Ascending aorta (tissue), 2 donors: ENCODE data around the gene PELI1. TPM values are rescaled to one million over a fixed set of nuclear protein-coding genes. Genes with fewer than 3 reads are reported as not detected.

Experiments used
- DNase-seq, 2 donors: peaks; one replicate each; pipeline ENCODE4 v3.0.0-alpha.2; 2019; ENCODE audit warnings: low spot score in 2 of 2
- H3K27ac ChIP-seq, 2 donors: fragments of 200-600 bp; sonication (generic); one replicate each; pipeline ENCODE4 v1.5.1; 2016 to 2017; ENCODE audit warnings: mild to moderate bottlenecking in 1 of 2
- H3K27me3 ChIP-seq: fragments of 200-600 bp; sonication (generic); one replicate; pipeline ENCODE4 v1.5.1; 2017
- H3K36me3 ChIP-seq, 2 donors: fragments of 200-600 bp; sonication (generic); one replicate each; pipeline ENCODE4 v1.5.1; 2016
- H3K4me1 ChIP-seq, 2 donors: fragments of 200-600 bp; sonication (generic); one replicate each; pipeline ENCODE4 v1.5.1; 2016 to 2017; ENCODE audit warnings: mild to moderate bottlenecking in 1 of 2
- H3K4me3 ChIP-seq, 2 donors: fragments of 200-600 bp; sonication (generic); one replicate each; pipeline ENCODE4 v1.5.1; 2016 to 2017; ENCODE audit warnings: mild to moderate bottlenecking in 1 of 2
- H3K9me3 ChIP-seq, 2 donors: fragments of 200-600 bp; sonication (generic); one replicate each; pipeline ENCODE4 v1.5.1; 2016
- intact Hi-C: fragments of 100-400 bp; cut with DNase I; formaldehyde crosslinking; loops from one replicate; pipeline ENCODE4 v1.15.1; 2023
- total RNA-seq: library from RNA; depleted of rRNA; stranded (reverse); fragments of >200 nt; gene quantifications from one replicate; pipeline ENCODE4 v1.1.0, GENCODE V29; 2016
- TF ChIP-seq, protein P1 (sequence below), 3 experiments: fragments of 200-600 bp in 2 of 3; fragments of 450-650 bp in 1 of 3; sonication (generic) in 2 of 3; IDR thresholded peaks; one replicate each; pipeline ENCODE4 v1.5.1; 2016 to 2019; ENCODE audit warnings: antibody characterized with exemption in 3 of 3, mild to moderate bottlenecking in 1 of 3, moderate library complexity in 1 of 3

The PELI1 gene
- total RNA-seq, 1 donor from 2014 or later, result 140 TPM

DNA sequence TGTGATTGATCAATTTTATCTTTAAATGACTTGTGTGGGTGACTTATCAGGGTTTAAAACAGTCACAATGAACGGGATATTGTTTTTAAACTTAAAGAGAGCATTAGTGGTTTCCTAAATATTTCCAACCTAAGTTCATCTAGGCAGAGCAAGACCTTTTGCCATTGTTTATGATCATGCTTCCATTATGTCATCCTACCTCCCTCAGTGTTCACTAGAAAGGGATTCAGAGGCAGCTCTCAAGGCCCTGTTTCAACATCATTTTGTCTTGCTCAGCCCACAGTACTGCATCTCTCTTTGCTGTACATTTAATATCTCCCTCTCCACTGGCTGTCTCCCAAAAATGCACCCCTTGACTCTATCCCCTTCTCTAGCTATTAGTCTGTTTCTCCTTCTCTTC, 21.5 kb upstream of the PELI1 start:
- Histone ChIP-seq H3K27ac (no peak overlapping the region), H3K9me3 (no peaks in the 10 kb centered on the region), H3K36me3 (no peaks in the 10 kb centered on the region), H3K27me3 (no peaks in the 10 kb centered on the region), H3K4me3 (no peak overlapping the region), H3K4me1 (no peaks in the 10 kb centered on the region)
- intact Hi-C loops, result no loop called here
- DNase-seq, result no peak
- TF ChIP-seq, protein P1, sequence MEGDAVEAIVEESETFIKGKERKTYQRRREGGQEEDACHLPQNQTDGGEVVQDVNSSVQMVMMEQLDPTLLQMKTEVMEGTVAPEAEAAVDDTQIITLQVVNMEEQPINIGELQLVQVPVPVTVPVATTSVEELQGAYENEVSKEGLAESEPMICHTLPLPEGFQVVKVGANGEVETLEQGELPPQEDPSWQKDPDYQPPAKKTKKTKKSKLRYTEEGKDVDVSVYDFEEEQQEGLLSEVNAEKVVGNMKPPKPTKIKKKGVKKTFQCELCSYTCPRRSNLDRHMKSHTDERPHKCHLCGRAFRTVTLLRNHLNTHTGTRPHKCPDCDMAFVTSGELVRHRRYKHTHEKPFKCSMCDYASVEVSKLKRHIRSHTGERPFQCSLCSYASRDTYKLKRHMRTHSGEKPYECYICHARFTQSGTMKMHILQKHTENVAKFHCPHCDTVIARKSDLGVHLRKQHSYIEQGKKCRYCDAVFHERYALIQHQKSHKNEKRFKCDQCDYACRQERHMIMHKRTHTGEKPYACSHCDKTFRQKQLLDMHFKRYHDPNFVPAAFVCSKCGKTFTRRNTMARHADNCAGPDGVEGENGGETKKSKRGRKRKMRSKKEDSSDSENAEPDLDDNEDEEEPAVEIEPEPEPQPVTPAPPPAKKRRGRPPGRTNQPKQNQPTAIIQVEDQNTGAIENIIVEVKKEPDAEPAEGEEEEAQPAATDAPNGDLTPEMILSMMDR (IDR thresholded peaks at IDR 0.05), result no peak

DNA sequence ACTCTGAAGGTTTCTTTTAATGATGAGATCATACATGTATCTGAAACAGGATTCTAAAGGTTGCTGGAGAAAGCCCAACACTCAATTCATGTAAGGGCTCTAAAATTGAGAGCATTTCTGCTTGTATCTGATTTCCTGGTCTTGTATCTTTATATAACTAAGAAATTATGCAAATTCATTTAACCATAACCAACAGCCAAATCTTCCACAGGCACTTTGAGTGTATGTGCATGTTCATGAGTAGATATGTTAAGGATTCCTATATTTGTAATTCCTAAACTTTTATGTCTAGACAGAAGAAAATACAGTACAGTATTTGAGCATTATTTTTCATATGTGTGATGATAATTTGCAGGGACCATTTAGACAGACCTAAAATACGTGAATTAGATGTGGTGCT, 20.4 kb upstream of the PELI1 start:
- Histone ChIP-seq H3K9me3 (no peaks in the 10 kb centered on the region), H3K27me3 (no peaks in the 10 kb centered on the region), H3K4me3 (no peak overlapping the region), H3K4me1 (no peaks in the 10 kb centered on the region), H3K36me3 (no peaks in the 10 kb centered on the region), H3K27ac (no peak overlapping the region)
- TF ChIP-seq, protein P1 (IDR thresholded peaks at IDR 0.05), result no peak
- no peak for DNase-seq
- intact Hi-C loops, result no loop called here

DNA sequence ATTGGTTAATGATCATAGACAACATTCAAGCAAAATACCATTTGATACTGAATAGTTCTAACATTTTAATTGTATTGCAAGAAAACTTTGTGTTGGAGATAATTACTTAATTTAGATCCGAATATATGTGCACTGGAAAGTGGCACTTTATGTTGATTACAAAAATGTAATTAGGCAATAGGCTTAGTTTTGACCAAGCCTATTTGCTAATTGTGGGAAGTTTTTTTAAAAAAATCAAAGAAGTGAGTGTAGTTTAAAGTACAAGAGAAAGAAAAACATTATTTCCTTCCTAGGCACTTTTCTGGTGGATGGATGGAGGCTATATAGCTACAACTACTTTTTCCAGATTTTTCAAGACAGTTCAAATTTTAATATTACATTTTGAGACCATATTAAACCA, 18.3 kb upstream of the PELI1 start:
- TF ChIP-seq, protein P1 (IDR thresholded peaks at IDR 0.05), result no peak
- intact Hi-C loops, result no loop called here
- Histone ChIP-seq H3K27ac (no peak overlapping the region), H3K4me3 (no peak overlapping the region), H3K36me3 (no peaks in the 10 kb centered on the region), H3K9me3 (no peaks in the 10 kb centered on the region), H3K27me3 (no peaks in the 10 kb centered on the region), H3K4me1 (no peaks in the 10 kb centered on the region)
- DNase-seq, result no peak

DNA sequence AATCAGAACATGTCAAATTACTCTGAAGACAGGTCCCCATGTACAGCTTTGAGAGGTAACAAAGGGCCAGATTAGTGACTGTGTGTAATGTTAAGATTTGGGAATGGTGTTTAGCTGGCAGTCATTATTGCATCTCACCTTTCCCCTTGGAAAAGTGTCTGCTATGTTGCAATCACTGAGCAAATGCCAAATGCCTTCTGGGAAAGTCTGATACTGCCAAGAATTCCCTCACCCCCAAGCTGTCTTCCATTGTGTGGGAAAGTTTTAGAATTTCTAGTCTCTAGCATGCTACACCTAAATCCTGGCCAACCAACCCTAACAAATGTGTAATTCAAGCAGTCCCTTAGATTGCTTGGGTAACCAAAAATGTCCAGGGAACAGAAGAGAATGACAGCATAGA, 13.6 kb upstream of the PELI1 start:
- intact Hi-C loops, result no loop called here
- no peaks in the 10 kb centered on the region for H3K9me3 ChIP-seq
- no peaks in the 10 kb centered on the region for H3K4me1 ChIP-seq
- no peaks in the 10 kb centered on the region for H3K27me3 ChIP-seq
- DNase-seq, result no peak
- TF ChIP-seq, protein P1 (IDR thresholded peaks at IDR 0.05), result no peak
- H3K4me3 ChIP-seq, result no peak overlapping the region
- H3K27ac ChIP-seq, result no peak overlapping the region
- H3K36me3 ChIP-seq, result no peaks in the 10 kb centered on the region

DNA sequence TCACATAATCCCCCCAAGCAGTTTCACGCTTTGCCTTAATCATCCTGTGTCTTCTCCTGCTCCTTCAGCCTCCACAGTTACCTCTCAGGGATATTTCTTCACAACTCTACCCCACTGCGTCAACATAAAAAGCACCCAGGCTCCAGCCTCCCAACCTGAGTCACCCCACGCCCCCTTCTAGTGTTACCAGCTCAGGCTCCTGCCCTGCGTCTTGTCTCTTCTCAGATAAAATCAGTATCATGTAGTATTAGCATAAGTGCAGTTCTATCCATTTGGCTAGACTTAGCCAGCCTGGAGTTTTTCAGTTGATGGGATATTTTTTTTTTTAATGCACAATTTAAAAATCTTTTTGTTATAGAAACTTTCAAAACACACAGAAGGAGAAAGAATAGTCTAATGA, 9.6 kb upstream of the PELI1 start:
- H3K27ac ChIP-seq, result no peak overlapping the region
- DNase-seq, result no peak
- intact Hi-C loops, result no loop called here
- H3K4me1 ChIP-seq, result no peaks in the 10 kb centered on the region
- H3K36me3 ChIP-seq, result no peaks in the 10 kb centered on the region
- TF ChIP-seq, protein P1 (IDR thresholded peaks at IDR 0.05), result no peak
- no peaks in the 10 kb centered on the region for H3K27me3 ChIP-seq
- H3K4me3 ChIP-seq, result no peak overlapping the region
- no peaks in the 10 kb centered on the region for H3K9me3 ChIP-seq

DNA sequence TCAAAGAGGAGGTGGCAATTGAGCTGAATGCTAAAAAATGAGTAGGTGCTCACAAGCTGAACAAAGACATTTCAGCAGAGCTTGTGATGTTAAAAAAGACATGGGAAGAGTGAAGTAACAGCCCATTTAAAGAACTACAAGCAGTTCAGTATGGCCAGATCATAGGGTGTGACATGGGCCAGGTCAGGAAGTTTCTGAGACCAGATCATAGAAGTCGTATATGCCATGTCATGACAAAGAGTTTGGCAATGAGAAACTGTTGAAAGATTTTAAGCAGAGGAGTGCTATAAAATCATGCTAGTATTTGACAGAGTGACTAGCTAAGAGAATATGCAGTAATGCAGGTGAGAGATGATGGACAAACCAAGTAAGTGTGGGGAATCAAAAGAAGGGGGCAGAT, 7.3 kb upstream of the PELI1 start:
- H3K4me3 ChIP-seq, result no peak overlapping the region
- H3K27me3 ChIP-seq, result no peaks in the 10 kb centered on the region
- DNase-seq, result no peak
- intact Hi-C loops, result no loop called here
- peak overlapping the region; percentile 13 to 43 for H3K27ac ChIP-seq
- no peaks in the 10 kb centered on the region for H3K36me3 ChIP-seq
- no peaks in the 10 kb centered on the region for H3K9me3 ChIP-seq
- TF ChIP-seq, protein P1 (IDR thresholded peaks at IDR 0.05), result no peak
- no peaks in the 10 kb centered on the region for H3K4me1 ChIP-seq
